PC-9 (cell line): Measurements from ENCODE around the gene USE1.

ENCODE experiments used
- CTCF ChIP-seq: fragments of 200-600 bp; sonication (generic); conservative IDR thresholded peaks from 2 replicates; pipeline ENCODE4 v1.6.1; 2017; ENCODE audit warnings: mixed run types, antibody characterized with exemption, mild to moderate bottlenecking, moderate library complexity
- EZH2 ChIP-seq: fragments of 200-600 bp; sonication (generic); IDR thresholded peaks from 2 replicates; pipeline ENCODE4 v1.8.0; 2017; ENCODE audit warnings: antibody characterized with exemption, low read depth

GRCh38 chr19:17170538-17171297, 44.4 kb upstream of the USE1 start:
- no peak for TF ChIP-seq CTCF
- TF ChIP-seq EZH2 = no peak
